ENCODE data around the gene DCLRE1A. TPM values are rescaled to one million over a fixed set of nuclear protein-coding genes. Genes with fewer than 3 reads are reported as not detected.

The DCLRE1A gene
- 5.5 and 6.4 TPM in 2 replicates for total RNA-seq

DNA sequence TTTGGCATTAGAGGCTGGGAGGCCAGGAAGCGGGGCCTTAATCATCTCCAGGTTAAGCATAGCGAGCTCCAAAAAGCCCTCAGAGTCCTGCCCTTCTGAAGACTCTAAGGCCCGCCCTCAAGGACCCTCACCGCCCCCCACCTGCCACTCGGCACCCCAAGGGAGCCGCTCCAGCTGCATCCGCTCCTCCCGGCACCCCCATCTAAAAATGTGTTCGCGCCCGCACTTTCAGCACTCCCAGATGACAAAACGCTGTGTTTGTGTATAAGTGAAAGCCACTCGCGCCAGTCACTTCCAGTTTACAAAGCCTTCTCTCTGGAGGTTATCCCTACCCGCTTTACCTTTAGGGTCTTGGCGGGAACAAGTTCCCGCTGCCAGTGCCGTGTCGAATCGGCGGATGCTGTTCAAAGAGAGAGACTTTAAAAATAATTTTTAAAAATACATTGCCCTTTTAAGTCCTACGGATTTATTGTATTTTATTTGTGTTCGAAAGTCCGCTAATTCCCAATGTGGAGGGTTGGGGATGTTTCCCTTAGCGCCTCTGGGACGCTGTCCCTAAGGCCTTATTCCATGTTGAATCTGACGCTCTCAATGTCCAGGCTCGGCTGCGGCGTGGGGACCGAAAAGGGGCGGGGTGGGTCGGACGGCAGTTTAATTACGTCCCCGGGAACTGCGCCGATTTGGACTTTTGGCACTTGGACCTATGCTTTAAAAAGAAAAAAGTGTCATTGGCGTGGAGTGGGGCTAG lies at the start of gene DCLRE1A, which contains the start of gene NHLRC2:
Gene DCLRE1A, minus strand, starts transcription at position 70 of the 748 bp plus-strand sequence. CDS start 900 bp downstream, outside the sequence.
Gene NHLRC2, plus strand, starts transcription at position 649 of the 748 bp plus-strand sequence. CDS start 212 bp downstream, outside the sequence.

Small RNA genes within 50 kb of the gene (small RNA-seq; reads per million reads assigned to genes)
- gene RF00560: not detected

Other genes starting within 250 kb of the DCLRE1A start
- gene NRAP, start 190.0 kb downstream of the DCLRE1A start, total RNA-seq: 0.13 and 0.22 TPM in 2 replicates
- gene CASP7, start 174.2 kb downstream of the DCLRE1A start, total RNA-seq: 26.1 TPM in 2 replicates
- not detected in 2 replicates for gene PLEKHS1, start 102.4 kb downstream of the DCLRE1A start, total RNA-seq
- 22.4 and 24.2 TPM in 2 replicates for gene NHLRC2, start 579 bp upstream of the DCLRE1A start, total RNA-seq
- not detected in 2 replicates for gene ADRB1, start 189.8 kb upstream of the DCLRE1A start, total RNA-seq